Measurements from ENCODE around the gene PKN1. TPM values are rescaled to one million over a fixed set of nuclear protein-coding genes. Genes with fewer than 3 reads are reported as not detected.

The PKN1 gene
- total and polyA plus RNA-seq, 9 of the 15 experiments (the other 6 are each of a cell fraction or from before 2014, with no cell fraction given) = 0.30 to 228 (median 77.5) TPM

DNA sequence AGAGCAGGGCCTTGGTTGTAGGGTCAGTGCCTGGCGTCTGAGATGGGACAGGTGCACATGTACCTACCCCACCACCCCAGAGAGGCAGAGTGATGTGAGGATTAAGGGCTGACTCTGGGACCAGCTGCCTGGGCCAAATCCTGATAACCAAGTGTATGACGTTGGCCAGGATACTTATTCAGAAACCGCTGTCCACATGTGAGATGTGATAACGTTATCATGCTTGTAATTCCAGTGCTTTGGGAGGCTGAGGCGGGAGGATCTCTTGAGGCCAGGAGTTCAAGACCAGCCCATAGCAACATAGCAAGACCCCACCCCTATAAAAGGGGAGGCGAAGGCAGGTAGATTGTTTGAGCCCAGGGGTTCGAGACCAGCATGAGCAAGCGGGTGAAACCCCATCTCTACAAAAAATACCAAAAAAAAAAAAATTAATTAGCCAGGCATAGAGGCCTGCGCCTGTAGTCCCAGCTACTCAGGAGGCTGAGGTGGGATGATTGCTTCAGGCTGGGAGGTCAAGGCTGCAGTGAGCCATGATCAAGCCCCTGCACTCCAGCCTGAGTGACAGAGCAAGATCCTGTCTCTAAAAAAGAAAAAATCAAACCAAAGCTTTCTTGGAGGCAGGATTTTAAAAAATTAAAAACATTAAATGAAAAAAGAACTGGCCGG is 41.8 kb upstream of the PKN1 start (continued):
- TF ChIP-seq, protein P1, sequence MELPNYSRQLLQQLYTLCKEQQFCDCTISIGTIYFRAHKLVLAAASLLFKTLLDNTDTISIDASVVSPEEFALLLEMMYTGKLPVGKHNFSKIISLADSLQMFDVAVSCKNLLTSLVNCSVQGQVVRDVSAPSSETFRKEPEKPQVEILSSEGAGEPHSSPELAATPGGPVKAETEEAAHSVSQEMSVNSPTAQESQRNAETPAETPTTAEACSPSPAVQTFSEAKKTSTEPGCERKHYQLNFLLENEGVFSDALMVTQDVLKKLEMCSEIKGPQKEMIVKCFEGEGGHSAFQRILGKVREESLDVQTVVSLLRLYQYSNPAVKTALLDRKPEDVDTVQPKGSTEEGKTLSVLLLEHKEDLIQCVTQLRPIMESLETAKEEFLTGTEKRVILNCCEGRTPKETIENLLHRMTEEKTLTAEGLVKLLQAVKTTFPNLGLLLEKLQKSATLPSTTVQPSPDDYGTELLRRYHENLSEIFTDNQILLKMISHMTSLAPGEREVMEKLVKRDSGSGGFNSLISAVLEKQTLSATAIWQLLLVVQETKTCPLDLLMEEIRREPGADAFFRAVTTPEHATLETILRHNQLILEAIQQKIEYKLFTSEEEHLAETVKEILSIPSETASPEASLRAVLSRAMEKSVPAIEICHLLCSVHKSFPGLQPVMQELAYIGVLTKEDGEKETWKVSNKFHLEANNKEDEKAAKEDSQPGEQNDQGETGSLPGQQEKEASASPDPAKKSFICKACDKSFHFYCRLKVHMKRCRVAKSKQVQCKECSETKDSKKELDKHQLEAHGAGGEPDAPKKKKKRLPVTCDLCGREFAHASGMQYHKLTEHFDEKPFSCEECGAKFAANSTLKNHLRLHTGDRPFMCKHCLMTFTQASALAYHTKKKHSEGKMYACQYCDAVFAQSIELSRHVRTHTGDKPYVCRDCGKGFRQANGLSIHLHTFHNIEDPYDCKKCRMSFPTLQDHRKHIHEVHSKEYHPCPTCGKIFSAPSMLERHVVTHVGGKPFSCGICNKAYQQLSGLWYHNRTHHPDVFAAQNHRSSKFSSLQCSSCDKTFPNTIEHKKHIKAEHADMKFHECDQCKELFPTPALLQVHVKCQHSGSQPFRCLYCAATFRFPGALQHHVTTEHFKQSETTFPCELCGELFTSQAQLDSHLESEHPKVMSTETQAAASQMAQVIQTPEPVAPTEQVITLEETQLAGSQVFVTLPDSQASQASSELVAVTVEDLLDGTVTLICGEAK (IDR thresholded peaks at IDR 0.05) = no peak
- TF ChIP-seq, protein P1 (CRISPR knock-in tag; IDR thresholded peaks at IDR 0.05) = no peak
- no peak for TF ChIP-seq RFX7 (CRISPR knock-in tag; IDR thresholded peaks at IDR 0.05)
- TF ChIP-seq GATA2 (CRISPR knock-in tag; IDR thresholded peaks at IDR 0.05) = peak; percentile 94
- TF ChIP-seq, protein P2, sequence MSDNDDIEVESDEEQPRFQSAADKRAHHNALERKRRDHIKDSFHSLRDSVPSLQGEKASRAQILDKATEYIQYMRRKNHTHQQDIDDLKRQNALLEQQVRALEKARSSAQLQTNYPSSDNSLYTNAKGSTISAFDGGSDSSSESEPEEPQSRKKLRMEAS (CRISPR knock-in tag; IDR thresholded peaks at IDR 0.05) = peak; percentile 70
- TF ChIP-seq, protein P3, sequence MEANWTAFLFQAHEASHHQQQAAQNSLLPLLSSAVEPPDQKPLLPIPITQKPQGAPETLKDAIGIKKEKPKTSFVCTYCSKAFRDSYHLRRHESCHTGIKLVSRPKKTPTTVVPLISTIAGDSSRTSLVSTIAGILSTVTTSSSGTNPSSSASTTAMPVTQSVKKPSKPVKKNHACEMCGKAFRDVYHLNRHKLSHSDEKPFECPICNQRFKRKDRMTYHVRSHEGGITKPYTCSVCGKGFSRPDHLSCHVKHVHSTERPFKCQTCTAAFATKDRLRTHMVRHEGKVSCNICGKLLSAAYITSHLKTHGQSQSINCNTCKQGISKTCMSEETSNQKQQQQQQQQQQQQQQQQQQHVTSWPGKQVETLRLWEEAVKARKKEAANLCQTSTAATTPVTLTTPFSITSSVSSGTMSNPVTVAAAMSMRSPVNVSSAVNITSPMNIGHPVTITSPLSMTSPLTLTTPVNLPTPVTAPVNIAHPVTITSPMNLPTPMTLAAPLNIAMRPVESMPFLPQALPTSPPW (CRISPR knock-in tag; IDR thresholded peaks at IDR 0.05) = peak; percentile 59
- TF ChIP-seq BHLHE40 (IDR thresholded peaks at IDR 0.05; ENCODE audit: low read length) = peak; percentile 48; the same call in 1 of the 2 replicates
- TF ChIP-seq SAFB2 (IDR thresholded peaks at IDR 0.05; ENCODE audit: borderline replicate concordance, low read depth, low read length, severe bottlenecking) = no peak
- no peak for TF ChIP-seq ZNF274 (IDR thresholded peaks at IDR 0.05; ENCODE audit: borderline replicate concordance, low read depth, low read length)
- TF ChIP-seq, protein P4, sequence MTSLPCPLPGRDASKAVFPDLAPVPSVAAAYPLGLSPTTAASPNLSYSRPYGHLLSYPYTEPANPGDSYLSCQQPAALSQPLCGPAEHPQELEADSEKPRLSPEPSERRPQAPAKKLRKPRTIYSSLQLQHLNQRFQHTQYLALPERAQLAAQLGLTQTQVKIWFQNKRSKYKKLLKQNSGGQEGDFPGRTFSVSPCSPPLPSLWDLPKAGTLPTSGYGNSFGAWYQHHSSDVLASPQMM (CRISPR knock-in tag; IDR thresholded peaks at IDR 0.05) = no peak
- no peak for TF ChIP-seq U2AF1 (optimal IDR thresholded peaks at IDR 0.05; ENCODE audit: low read depth, low read length)
- 0 out of 2 replicates have a peak, but pooled peaks have one; percentile 36 for TF ChIP-seq ZNF583 (CRISPR knock-in tag; IDR thresholded peaks at IDR 0.05)
- TF ChIP-seq ETV6 (IDR thresholded peaks at IDR 0.05; ENCODE audit: borderline replicate concordance in 1 of 2, low read depth in 2 of 2, low read length in 1 of 2) = no peak
- TF ChIP-seq ETV6 (CRISPR knock-in tag; IDR thresholded peaks at IDR 0.05; ENCODE audit: borderline replicate concordance) = no peak
- TF ChIP-seq HNRNPUL1 (IDR thresholded peaks at IDR 0.05; ENCODE audit: low read length) = no peak
- TF ChIP-seq, protein P5, sequence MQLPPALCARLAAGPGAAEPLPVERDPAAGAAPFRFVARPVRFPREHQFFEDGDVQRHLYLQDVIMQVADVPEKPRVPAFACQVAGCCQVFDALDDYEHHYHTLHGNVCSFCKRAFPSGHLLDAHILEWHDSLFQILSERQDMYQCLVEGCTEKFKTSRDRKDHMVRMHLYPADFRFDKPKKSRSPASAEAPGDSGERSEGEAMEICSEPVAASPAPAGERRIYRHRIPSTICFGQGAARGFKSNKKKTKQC (CRISPR knock-in tag; IDR thresholded peaks at IDR 0.05) = 0 out of 2 replicates have a peak, but pooled peaks have one; percentile 68
